H9 (cell line): Measurements from ENCODE around the gene CEP83. TPM values are rescaled to one million over a fixed set of nuclear protein-coding genes. Genes with fewer than 3 reads are reported as not detected.

ENCODE experiments used
- DNase-seq: peaks from one replicate; pipeline ENCODE4 v3.0.0-alpha.2; 2017
- H2AFZ ChIP-seq: one replicate; pipeline ENCODE4 v1.6.1; 2013; ENCODE audit warnings: mild to moderate bottlenecking, low read length, control low read depth, moderate library complexity
- H2AK5ac ChIP-seq: 2 replicates; pipeline ENCODE4 v1.6.1; 2013; ENCODE audit warnings: low read length, control low read depth, mixed read lengths; ENCODE audit not compliant: insufficient read length
- H2BK120ac ChIP-seq: one replicate; pipeline ENCODE4 v1.6.1; 2013; ENCODE audit warnings: low read depth, mild to moderate bottlenecking, low read length, control low read depth, inconsistent platforms; ENCODE audit not compliant: poor library complexity, severe bottlenecking
- H2BK12ac ChIP-seq: 2 replicates; pipeline ENCODE4 v1.6.1; 2013; ENCODE audit warnings: low read length, control low read depth, mixed read lengths, low read depth; ENCODE audit not compliant: insufficient read length
- H2BK15ac ChIP-seq: 2 replicates; pipeline ENCODE4 v1.6.1; 2013; ENCODE audit warnings: low read depth, low read length, control low read depth
- H2BK20ac ChIP-seq: one replicate; pipeline ENCODE4 v1.6.1; 2013; ENCODE audit warnings: low read depth, mild to moderate bottlenecking, low read length, control low read depth, inconsistent platforms; ENCODE audit not compliant: poor library complexity, severe bottlenecking
- H2BK5ac ChIP-seq: 2 replicates; pipeline ENCODE4 v1.6.1; 2013; ENCODE audit warnings: low read length, control low read depth, mixed read lengths; ENCODE audit not compliant: insufficient read length
- H3K14ac ChIP-seq: 2 replicates; pipeline ENCODE4 v1.6.1; 2013; ENCODE audit warnings: low read length, control low read depth; ENCODE audit not compliant: insufficient read depth
- H3K18ac ChIP-seq: 2 replicates; pipeline ENCODE4 v1.6.1; 2013; ENCODE audit warnings: low read depth, mild to moderate bottlenecking, mixed read lengths, low read length, control low read depth; ENCODE audit not compliant: insufficient read length
- H3K23ac ChIP-seq: 2 replicates; pipeline ENCODE4 v1.6.1; 2013; ENCODE audit warnings: low read length, control low read depth, mixed read lengths, low read depth; ENCODE audit not compliant: insufficient read length
- H3K23me2 ChIP-seq: 2 replicates; pipeline ENCODE4 v1.6.1; 2013; ENCODE audit warnings: low read depth, mild to moderate bottlenecking, mixed read lengths, low read length, control low read depth; ENCODE audit not compliant: insufficient read length, poor library complexity, severe bottlenecking
- H3K27ac ChIP-seq: 2 replicates; pipeline ENCODE4 v1.5.1; 2013; ENCODE audit warnings: low read length, control low read depth, mixed read lengths, low read depth; ENCODE audit not compliant: insufficient read length
- H3K27me3 ChIP-seq: 2 replicates; pipeline ENCODE4 v1.6.1; 2013; ENCODE audit warnings: low read length, control low read depth, inconsistent platforms; ENCODE audit not compliant: insufficient read depth
- H3K4ac ChIP-seq: 2 replicates; pipeline ENCODE4 v1.6.1; 2013; ENCODE audit warnings: low read depth, mild to moderate bottlenecking, control low read depth, inconsistent platforms, low read length, moderate library complexity
- H3K4me1 ChIP-seq: 2 replicates; pipeline ENCODE4 v1.6.1; 2013; ENCODE audit warnings: low read length, control low read depth, inconsistent platforms; ENCODE audit not compliant: insufficient read depth
- H3K4me2 ChIP-seq: 2 replicates; pipeline ENCODE4 v1.6.1; 2013; ENCODE audit warnings: low read length, control low read depth, mixed read lengths; ENCODE audit not compliant: insufficient read length, insufficient read depth
- H3K56ac ChIP-seq: 2 replicates; pipeline ENCODE4 v1.6.1; 2013; ENCODE audit warnings: low read depth, mild to moderate bottlenecking, mixed read lengths, low read length, control low read depth; ENCODE audit not compliant: insufficient read length
- H3K79me1 ChIP-seq: 2 replicates; pipeline ENCODE4 v1.6.1; 2013; ENCODE audit warnings: low read depth, mild to moderate bottlenecking, moderate library complexity, low read length, control low read depth, inconsistent platforms; ENCODE audit not compliant: insufficient read depth, poor library complexity, severe bottlenecking
- H3K79me2 ChIP-seq: 2 replicates; pipeline ENCODE4 v1.6.1; 2013; ENCODE audit warnings: low read length, control low read depth, inconsistent platforms; ENCODE audit not compliant: insufficient read depth
- H3K9ac ChIP-seq: 2 replicates; pipeline ENCODE4 v1.6.1; 2013; ENCODE audit warnings: low read length, control low read depth, mixed read lengths; ENCODE audit not compliant: insufficient read length; ENCODE audit errors: extremely low read depth
- H3K9me3 ChIP-seq: one replicate; pipeline ENCODE4 v1.6.1; 2013; ENCODE audit warnings: low read depth, low read length, inconsistent platforms; ENCODE audit not compliant: control insufficient read depth
- H3T11ph ChIP-seq: one replicate; pipeline ENCODE4 v1.6.1; 2013; ENCODE audit warnings: mild to moderate bottlenecking, low read length, control low read depth, inconsistent platforms
- H4K20me1 ChIP-seq: one replicate; pipeline ENCODE4 v1.6.1; 2013; ENCODE audit not compliant: control insufficient read depth, insufficient read length, insufficient read depth
- H4K5ac ChIP-seq: 2 replicates; pipeline ENCODE4 v1.6.1; 2013; ENCODE audit warnings: low read depth, mild to moderate bottlenecking, mixed read lengths, low read length, control low read depth; ENCODE audit not compliant: insufficient read length
- H4K8ac ChIP-seq: replicated peaks from 2 replicates; pipeline ENCODE4 v1.6.1; 2013; ENCODE audit warnings: low read length, control low read depth, mixed read lengths, low read depth; ENCODE audit not compliant: insufficient read length
- H4K91ac ChIP-seq: 2 replicates; pipeline ENCODE4 v1.6.1; 2013; ENCODE audit warnings: low read depth, mild to moderate bottlenecking, moderate library complexity, mixed read lengths, low read length, control low read depth; ENCODE audit not compliant: insufficient read length
- H3K27ac Mint-ChIP-seq, 3 experiments: 2 replicates in 2 of 3; 3 replicates in 1 of 3; pipeline ENCODE4 v1.8.0; 2020 to 2021; ENCODE audit warnings: mixed read lengths in 3 of 3, mild to moderate bottlenecking in 1 of 3, moderate library complexity in 1 of 3
- H3K27me3 Mint-ChIP-seq: 2 replicates; pipeline ENCODE4 v1.8.0; 2021; ENCODE audit warnings: low read depth, mild to moderate bottlenecking, moderate library complexity, mixed read lengths
- H3K36me3 Mint-ChIP-seq, 3 experiments: 2 replicates in 2 of 3; 3 replicates in 1 of 3; pipeline ENCODE4 v1.8.0; 2020 to 2021; ENCODE audit warnings: low read depth in 3 of 3, mixed read lengths in 3 of 3; ENCODE audit not compliant: insufficient read depth in 1 of 3
- H3K4me1 Mint-ChIP-seq, 2 experiments: 2 replicates each; pipeline ENCODE4 v1.8.0; 2020; ENCODE audit warnings: mixed read lengths in 2 of 2
- H3K4me3 Mint-ChIP-seq, 2 experiments: 2 replicates in 1 of 2; 3 replicates in 1 of 2; pipeline ENCODE4 v1.8.0; 2020 to 2021; ENCODE audit warnings: mild to moderate bottlenecking in 2 of 2, mixed read lengths in 2 of 2, moderate library complexity in 1 of 2
- H3K9me3 Mint-ChIP-seq, 2 experiments: 2 replicates in 1 of 2; 3 replicates in 1 of 2; pipeline ENCODE4 v1.8.0; 2020; ENCODE audit warnings: mild to moderate bottlenecking in 2 of 2, mixed read lengths in 2 of 2, moderate library complexity in 1 of 2
- CTCF ChIP-seq: fragments of 200-600 bp; sonication (generic); conservative IDR thresholded peaks from 3 replicates; pipeline ENCODE4 v1.8.0; 2021; ENCODE audit warnings: antibody characterized with exemption, mild to moderate bottlenecking
- WGBS: extraction: QIAGEN DNeasy Blood & Tissue Kit; methylation state at CpG from one replicate; pipeline ENCODE4 v1.1.7; 2013; ENCODE audit warnings: missing lambda C conversion rate, low lambda C conversion rate, mixed read lengths; ENCODE audit not compliant: insufficient read length; ENCODE audit errors: extremely low coverage; 5-methylcytosine and 5-hydroxymethylcytosine counted together
- total RNA-seq: library from RNA; stranded (reverse); gene quantifications from 2 replicates; pipeline ENCODE4 v1.2.1, GENCODE V29; 2021

CEP83 gene
- total RNA-seq, 1 experiment from 2014 or later, result 26.5 TPM

DNA sequence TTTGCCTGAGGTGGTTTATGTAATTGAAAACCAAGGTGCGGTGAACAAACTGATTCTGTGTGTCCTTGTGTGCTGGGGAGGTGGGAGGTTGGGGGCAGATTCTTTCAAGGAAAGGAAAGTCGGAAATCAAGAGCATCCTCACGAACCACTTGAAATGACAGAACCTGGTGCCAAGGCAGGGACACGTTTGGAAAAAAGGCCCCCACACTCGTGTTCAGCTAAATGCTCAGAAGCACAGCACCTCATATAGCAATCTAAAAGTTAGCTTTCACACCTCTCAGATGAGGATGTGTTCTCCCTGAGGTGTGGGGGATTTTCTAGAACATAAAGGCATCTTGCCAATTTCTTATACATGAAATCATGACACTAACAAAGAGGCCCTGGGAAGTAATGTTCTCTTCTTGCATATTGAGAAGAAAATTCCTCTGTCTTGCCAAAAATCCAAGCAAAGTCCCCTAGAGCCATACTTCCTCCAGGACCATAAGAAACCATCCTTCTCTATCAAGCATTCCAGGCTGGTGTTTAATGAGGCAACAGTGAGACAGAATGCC is 191.7 kb downstream of the CEP83 start:
- Mint-ChIP-seq H3K9me3 (no peaks in the 10 kb centered on the region; a peak in 1 of 5 replicates), H3K27ac (no peak overlapping the region; a peak in 1 of 7 replicates), H3K4me1 (peaks cover 44 to 53% of the 10 kb centered on the region in 2 experiments), H3K27me3 (peaks cover 9% of the 10 kb centered on the region), H3K36me3 (peaks cover 0 to 5% (median 2%) of the 10 kb centered on the region in 3 experiments; a peak in 4 of 7 replicates), H3K4me3 (no peak overlapping the region)
- Histone ChIP-seq H2AK5ac (no peak overlapping the region), H4K5ac (no peak overlapping the region), H3K23me2 (no peaks in the 10 kb centered on the region), H3K9ac (no peak overlapping the region), H3K14ac (no peak overlapping the region), H2AFZ (no peak overlapping the region), H3K79me2 (no peaks in the 10 kb centered on the region), H3K79me1 (no peaks in the 10 kb centered on the region), H3K4ac (no peak overlapping the region), H2BK5ac (no peak overlapping the region), H3K4me1 (peaks cover 9% of the 10 kb centered on the region; the same call in 1 of the 2 replicates), H3K18ac (no peak overlapping the region), H4K20me1 (no peaks in the 10 kb centered on the region), H2BK15ac (no peak overlapping the region), H3K9me3 (no peaks in the 10 kb centered on the region), H3K27me3 (no peaks in the 10 kb centered on the region), H3K23ac (no peak overlapping the region), H3K56ac (no peak overlapping the region), H3K4me2 (no peak overlapping the region), H2BK120ac (no peak overlapping the region), H3K27ac (no peak overlapping the region), H4K8ac (no peak overlapping the region), H2BK12ac (no peak overlapping the region), H3T11ph (no peak overlapping the region), H2BK20ac (no peak overlapping the region), H4K91ac (no peak overlapping the region)
- no CpG with 5 or more reads among the region's 5 CpGs for WGBS
- no peak for DNase-seq
- no peak for TF ChIP-seq CTCF
